Panc1 (cell line): ENCODE data around the gene TRA2A. TPM values are rescaled to one million over a fixed set of nuclear protein-coding genes. Genes with fewer than 3 reads are reported as not detected.
A peak's percentile ranks its signal among the peaks of the same experiment; 100 is the strongest.

Experiments
- ATAC-seq: fragments of 200-7000 bp; cut with Tn5 transposase; 2 replicates; pipeline ENCODE4 v1.9.1; 2020; ENCODE audit warnings: mild to moderate bottlenecking, moderate library complexity
- BruUV-seq: library from RNA; stranded (reverse); fragments of 400-500 nt; replicated peaks from 2 replicates; lab custom pipeline; 2021; lab: Mats Ljungman, UMichigan
- CTCF ChIA-PET: fragments of 300-600 bp; sonication (Branson Sonifier 250); formaldehyde crosslinking; loops from one replicate; lab custom pipeline; 2022; ENCODE audit warnings: antibody characterized with exemption; lab: Charles Lee
- POLR2A ChIA-PET: fragments of 300-600 bp; sonication (Branson Sonifier 250); formaldehyde crosslinking; loops from one replicate; lab custom pipeline; 2022; ENCODE audit warnings: antibody characterized with exemption; lab: Charles Lee
- DNase-seq: peaks from one replicate; pipeline ENCODE4 v3.0.0-alpha.2; 2010; ENCODE audit warnings: low read depth, low spot score
- H3K27ac ChIP-seq: 2 replicates; pipeline ENCODE4 v1.5.1; 2011; ENCODE audit warnings: mild to moderate bottlenecking, low read length, inconsistent platforms
- H3K27me3 ChIP-seq: fragments of 200-500 bp; sonication (Bioruptor generic); 2 replicates; pipeline ENCODE4 v1.6.0; 2014; ENCODE audit warnings: low read length, inconsistent platforms; ENCODE audit not compliant: control insufficient read depth, insufficient read depth
- H3K36me3 ChIP-seq: fragments of 200-500 bp; sonication (Bioruptor generic); 2 replicates; pipeline ENCODE4 v1.5.1; 2014; ENCODE audit warnings: inconsistent platforms, mild to moderate bottlenecking, low read length, moderate library complexity; ENCODE audit not compliant: control insufficient read depth, insufficient read depth
- H3K4me1 ChIP-seq: 2 replicates; pipeline ENCODE4 v1.5.1; 2011; ENCODE audit warnings: inconsistent platforms, mild to moderate bottlenecking, low read length, moderate library complexity; ENCODE audit not compliant: control insufficient read depth, insufficient read depth
- H3K4me3 ChIP-seq, 2 experiments: 2 replicates each; pipeline ENCODE4 v1.5.1; 2011 to 2012; ENCODE audit warnings: low read depth in 2 of 2, low read length in 2 of 2, mild to moderate bottlenecking in 2 of 2, inconsistent platforms in 1 of 2, moderate library complexity in 1 of 2
- H3K9me3 ChIP-seq: fragments of 200-500 bp; sonication (Bioruptor generic); 2 replicates; pipeline ENCODE4 v1.5.1; 2014; ENCODE audit warnings: low read depth, mild to moderate bottlenecking, inconsistent platforms, low read length, moderate library complexity; ENCODE audit not compliant: control insufficient read depth, insufficient read depth
- CTCF ChIP-seq: fragments of 450-650 bp; IDR thresholded peaks from 2 replicates; pipeline ENCODE4 v1.5.1; 2017; ENCODE audit warnings: mild to moderate bottlenecking
- POLR2AphosphoS5 ChIP-seq: IDR thresholded peaks from 2 replicates; pipeline ENCODE4 v1.6.1; 2012; ENCODE audit warnings: mild to moderate bottlenecking, low read depth, low read length, moderate library complexity
- REST ChIP-seq, 2 experiments: IDR thresholded peaks; 2 replicates each; pipeline ENCODE4 v1.6.1; 2011 to 2012; ENCODE audit warnings: low read depth in 2 of 2, control low read depth in 1 of 2, low read length in 1 of 2, mild to moderate bottlenecking in 1 of 2, moderate library complexity in 1 of 2; ENCODE audit not compliant: insufficient read depth in 1 of 2
- SIN3A ChIP-seq: IDR thresholded peaks from 2 replicates; pipeline ENCODE4 v1.6.1; 2012; ENCODE audit warnings: low read depth, mild to moderate bottlenecking, low read length, moderate library complexity, borderline replicate concordance; ENCODE audit not compliant: insufficient read depth
- TCF7L2 ChIP-seq: IDR thresholded peaks from 2 replicates; pipeline ENCODE4 v1.6.1; 2011; ENCODE audit warnings: mild to moderate bottlenecking, low read depth, low read length, inconsistent platforms
- in situ Hi-C: cut with HindIII; loops from 2 replicates; pipeline ENCODE4 v1.10.0; 2016; ENCODE audit warnings: low sequenced_read_pairs, low pct_unique_long_range_greater_than_20kb
- intact Hi-C: fragments of 100-400 bp; cut with micrococcal nuclease; formaldehyde crosslinking; loops from one replicate; pipeline ENCODE4 v1.10.0; 2022; ENCODE audit not compliant: unreplicated experiment
- total RNA-seq: library from RNA; stranded (reverse); gene quantifications from one replicate; pipeline ENCODE4 v1.2.1, GENCODE V29; 2021; ENCODE audit not compliant: unreplicated experiment

Gene TRA2A
- total RNA-seq, 1 experiment from 2014 or later = 106 TPM

GRCh38 chr7:23477157-23477499 lies 54.7 kb downstream of the TRA2A start (continued):
- TF ChIP-seq TCF7L2 = no peak

GRCh38 chr7:23476286-23477156 lies 55.3 kb downstream of the TRA2A start:
- CTCF ChIA-PET = no interaction called here
- intact Hi-C loops (loop anchor here (10.0 kb wide), 1 partner anchor 202 kb away; no protein-coding TSS in a partner anchor), in situ Hi-C loops (no loop called here)
- POLR2A ChIA-PET = no interaction called here
- Histone ChIP-seq H3K36me3 (no peaks in the 10 kb centered on the region; the same call in 1 of the 2 replicates), H3K9me3 (no peaks in the 10 kb centered on the region), H3K27me3 (no peaks in the 10 kb centered on the region), H3K4me3 (peak overlapping the region; percentile 6 to 98; a peak in 3 of 4 replicates), H3K4me1 (peaks cover 25% of the 10 kb centered on the region), H3K27ac (peak overlapping the region; percentile 100)
- ATAC-seq = no peak
- no peak for DNase-seq
- TF ChIP-seq POLR2AphosphoS5 = no peak
- TF ChIP-seq SIN3A = no peak
- no peak for TF ChIP-seq REST (IDR thresholded peaks at IDR 0.05; ENCODE audit: insufficient read depth in 1 of 2, low read depth in 2 of 2, low read length in 1 of 2)
- TF ChIP-seq CTCF = no peak
- no peak for TF ChIP-seq TCF7L2
- BruUV-seq = no TSS peak

- POLR2A ChIA-PET = no interaction called here
Observed at GRCh38 chr7:23475576-23475839, 56.3 kb downstream of the TRA2A start.

More at GRCh38 chr7:23475576-23475839, 56.3 kb downstream of the TRA2A start:
- CTCF ChIA-PET = no interaction called here
- in situ Hi-C loops = no loop called here
- Histone ChIP-seq H3K27ac (peak overlapping the region; percentile 100; the same call in 1 of the 2 replicates), H3K27me3 (no peaks in the 10 kb centered on the region), H3K4me1 (peaks cover 25% of the 10 kb centered on the region), H3K4me3 (peak overlapping the region in 1 of 2 experiments; percentile 98; a peak in 3 of 4 replicates), H3K36me3 (no peaks in the 10 kb centered on the region; the same call in 1 of the 2 replicates), H3K9me3 (no peaks in the 10 kb centered on the region)
- ATAC-seq (no peak), DNase-seq (no peak)
- TF ChIP-seq REST (IDR thresholded peaks at IDR 0.05; ENCODE audit: insufficient read depth in 1 of 2, low read depth in 2 of 2, low read length in 1 of 2) = no peak
- no peak for TF ChIP-seq SIN3A
- no peak for TF ChIP-seq POLR2AphosphoS5
- TF ChIP-seq CTCF = no peak
- TF ChIP-seq TCF7L2 = no peak
- intact Hi-C loops = loop anchor here (10.0 kb wide), 1 partner anchor 201 kb away; no protein-coding TSS in a partner anchor
- no TSS peak for BruUV-seq
